22Rv1 (cell line): ENCODE measurements around the gene ABL1.

Source experiments
- ZFX ChIP-seq: fragments of 450-650 bp; IDR thresholded peaks from 2 replicates; pipeline ENCODE4 v1.6.1; 2017; ENCODE audit warnings: antibody characterized with exemption, borderline replicate concordance
- TF ChIP-seq, protein P1 (sequence below): fragments of 450-650 bp; IDR thresholded peaks from 2 replicates; pipeline ENCODE4 v1.5.1; 2017; ENCODE audit warnings: mild to moderate bottlenecking

DNA sequence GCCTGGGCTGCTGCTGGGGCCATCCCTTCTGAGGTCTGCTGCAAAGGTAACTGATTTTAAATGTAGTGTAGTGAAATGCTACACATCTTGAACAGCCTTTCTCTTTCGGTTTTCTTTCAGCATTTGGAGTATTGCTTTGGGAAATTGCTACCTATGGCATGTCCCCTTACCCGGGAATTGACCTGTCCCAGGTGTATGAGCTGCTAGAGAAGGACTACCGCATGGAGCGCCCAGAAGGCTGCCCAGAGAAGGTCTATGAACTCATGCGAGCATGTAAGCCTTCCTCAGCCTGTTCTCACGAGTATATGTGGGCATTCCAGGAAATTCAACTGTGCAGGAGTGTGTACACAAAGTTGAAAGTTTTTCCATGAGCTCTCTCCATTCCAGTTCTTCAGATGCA is 43.2 kb downstream of the ABL1 start:
- TF ChIP-seq, protein P1, sequence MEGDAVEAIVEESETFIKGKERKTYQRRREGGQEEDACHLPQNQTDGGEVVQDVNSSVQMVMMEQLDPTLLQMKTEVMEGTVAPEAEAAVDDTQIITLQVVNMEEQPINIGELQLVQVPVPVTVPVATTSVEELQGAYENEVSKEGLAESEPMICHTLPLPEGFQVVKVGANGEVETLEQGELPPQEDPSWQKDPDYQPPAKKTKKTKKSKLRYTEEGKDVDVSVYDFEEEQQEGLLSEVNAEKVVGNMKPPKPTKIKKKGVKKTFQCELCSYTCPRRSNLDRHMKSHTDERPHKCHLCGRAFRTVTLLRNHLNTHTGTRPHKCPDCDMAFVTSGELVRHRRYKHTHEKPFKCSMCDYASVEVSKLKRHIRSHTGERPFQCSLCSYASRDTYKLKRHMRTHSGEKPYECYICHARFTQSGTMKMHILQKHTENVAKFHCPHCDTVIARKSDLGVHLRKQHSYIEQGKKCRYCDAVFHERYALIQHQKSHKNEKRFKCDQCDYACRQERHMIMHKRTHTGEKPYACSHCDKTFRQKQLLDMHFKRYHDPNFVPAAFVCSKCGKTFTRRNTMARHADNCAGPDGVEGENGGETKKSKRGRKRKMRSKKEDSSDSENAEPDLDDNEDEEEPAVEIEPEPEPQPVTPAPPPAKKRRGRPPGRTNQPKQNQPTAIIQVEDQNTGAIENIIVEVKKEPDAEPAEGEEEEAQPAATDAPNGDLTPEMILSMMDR: no peak
- no peak for TF ChIP-seq ZFX
